Ecto neural progenitor cell (in vitro differentiated cells): ENCODE data around the gene MYO1H.
"Not testable (repeated sequence)": the region's sequence is repeated elsewhere in the genome, so short reads cannot be mapped to it uniquely, and the experiment has no call there.

Source experiments
- DNase-seq: peaks from one replicate; pipeline ENCODE4 v3.0.0-alpha.2; 2018; ENCODE audit warnings: low spot score

MYO1H gene

DNA sequence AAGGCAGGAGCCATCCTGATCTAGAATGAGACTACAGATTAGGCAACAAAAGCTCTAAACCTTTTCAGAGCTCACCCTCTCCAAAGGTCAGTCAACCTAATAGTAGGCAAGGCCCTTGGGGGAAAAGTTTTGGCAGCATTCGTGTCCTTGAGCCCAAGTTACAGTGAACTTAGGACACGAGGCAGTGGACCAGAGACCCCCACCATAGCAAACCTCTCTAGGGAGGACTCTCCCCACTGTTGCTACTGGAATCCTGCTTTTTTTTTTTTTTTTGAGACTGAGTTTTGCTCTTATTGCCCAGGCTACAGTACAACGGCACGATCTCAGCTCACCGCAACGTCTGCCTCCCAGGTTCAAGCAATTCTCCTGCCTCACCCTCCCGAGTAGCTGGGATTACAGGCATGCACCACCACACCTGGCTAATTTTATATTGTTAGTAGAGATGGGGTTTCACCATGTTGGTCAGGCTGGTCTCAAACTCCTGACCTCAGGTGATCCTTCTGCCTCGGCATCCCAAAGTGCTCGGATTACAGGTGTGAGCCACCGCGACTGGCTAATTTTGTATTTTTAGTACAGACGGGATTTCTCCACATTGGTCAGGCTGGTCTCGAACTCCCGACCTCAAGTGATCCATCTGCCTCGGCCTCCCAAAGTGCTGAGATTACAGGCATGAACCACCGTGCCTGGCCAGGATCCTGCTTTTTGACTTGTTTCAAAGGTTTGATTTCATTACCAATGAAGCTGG, 126.0 kb downstream of the MYO1H start:
- DNase-seq: not testable (repeated sequence)

DNA sequence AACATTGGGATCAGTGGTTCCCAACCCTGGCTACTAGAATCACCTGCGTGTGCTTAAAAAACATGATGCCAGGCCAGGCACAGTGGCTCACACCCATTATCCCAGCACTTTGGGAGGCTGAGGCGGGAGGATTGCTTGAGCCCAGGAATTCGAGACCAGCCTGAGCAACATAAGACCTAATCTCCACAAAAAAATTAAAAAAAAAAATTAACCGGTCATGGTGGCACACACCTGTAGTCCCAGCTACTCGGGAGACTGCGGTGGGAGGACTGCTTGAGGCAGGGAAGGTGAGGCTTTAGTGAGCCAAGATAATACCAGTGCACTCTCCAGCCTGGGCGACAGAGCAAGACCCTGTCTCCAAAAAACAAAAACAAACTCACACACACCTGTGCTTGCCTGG, 127.4 kb downstream of the MYO1H start:
- no peak for DNase-seq

DNA sequence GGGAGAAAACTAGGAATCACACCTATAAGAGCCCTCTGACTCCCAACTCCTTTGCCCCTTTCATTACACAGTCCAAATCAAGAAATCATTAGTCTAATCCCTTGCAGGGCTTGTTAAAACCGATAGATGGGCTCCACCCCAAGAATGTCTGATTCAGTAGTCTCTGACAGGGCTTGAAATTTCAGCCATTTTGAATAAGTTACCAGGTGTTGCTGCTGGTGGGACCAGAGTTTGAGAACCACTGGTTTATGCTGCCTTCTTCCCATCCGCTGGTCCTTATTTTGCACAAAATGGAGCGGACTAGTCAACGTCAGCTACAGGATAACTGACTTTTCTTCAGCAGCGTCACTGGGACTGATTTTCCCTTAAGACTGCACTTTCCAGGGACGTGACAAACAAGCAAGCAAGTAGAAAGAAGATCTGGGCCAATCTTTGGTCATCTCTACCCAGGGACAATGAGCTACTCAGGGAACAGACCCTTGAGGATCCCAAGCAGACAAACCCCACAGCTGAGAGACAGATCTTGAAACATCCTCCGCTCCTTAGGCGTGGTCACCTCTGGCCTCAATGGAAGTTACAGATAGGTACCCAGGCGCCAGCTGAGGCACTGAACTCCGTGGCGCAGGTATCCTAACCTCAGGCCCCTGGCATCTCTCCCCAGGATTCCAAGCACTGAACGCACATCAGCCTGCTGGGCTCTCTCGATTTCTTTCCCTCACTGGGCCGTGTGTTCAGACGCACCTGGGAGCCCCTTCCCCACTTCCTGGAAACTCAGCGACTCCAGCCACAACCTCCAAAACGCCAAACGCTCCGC, 128.5 kb downstream of the MYO1H start:
- peak; percentile 58 for DNase-seq

DNA sequence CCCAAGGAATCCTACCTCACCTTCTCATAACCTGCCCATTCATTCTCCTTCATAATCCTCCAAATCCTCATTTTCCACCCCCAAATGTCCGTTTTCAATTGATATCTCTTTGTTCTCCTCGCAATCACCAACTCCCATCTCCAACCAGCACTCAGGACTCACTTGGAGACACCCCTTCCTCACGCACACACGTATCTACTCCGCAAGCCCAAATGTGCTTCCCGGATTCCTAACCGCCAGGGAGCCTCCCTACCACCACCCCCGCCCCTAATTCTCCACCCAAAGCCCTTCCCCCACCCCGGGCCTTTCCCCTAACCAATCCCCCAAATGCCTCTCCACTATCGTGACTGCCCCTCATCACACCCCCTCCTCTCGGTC, 129.1 kb downstream of the MYO1H start:
- no peak for DNase-seq

DNA sequence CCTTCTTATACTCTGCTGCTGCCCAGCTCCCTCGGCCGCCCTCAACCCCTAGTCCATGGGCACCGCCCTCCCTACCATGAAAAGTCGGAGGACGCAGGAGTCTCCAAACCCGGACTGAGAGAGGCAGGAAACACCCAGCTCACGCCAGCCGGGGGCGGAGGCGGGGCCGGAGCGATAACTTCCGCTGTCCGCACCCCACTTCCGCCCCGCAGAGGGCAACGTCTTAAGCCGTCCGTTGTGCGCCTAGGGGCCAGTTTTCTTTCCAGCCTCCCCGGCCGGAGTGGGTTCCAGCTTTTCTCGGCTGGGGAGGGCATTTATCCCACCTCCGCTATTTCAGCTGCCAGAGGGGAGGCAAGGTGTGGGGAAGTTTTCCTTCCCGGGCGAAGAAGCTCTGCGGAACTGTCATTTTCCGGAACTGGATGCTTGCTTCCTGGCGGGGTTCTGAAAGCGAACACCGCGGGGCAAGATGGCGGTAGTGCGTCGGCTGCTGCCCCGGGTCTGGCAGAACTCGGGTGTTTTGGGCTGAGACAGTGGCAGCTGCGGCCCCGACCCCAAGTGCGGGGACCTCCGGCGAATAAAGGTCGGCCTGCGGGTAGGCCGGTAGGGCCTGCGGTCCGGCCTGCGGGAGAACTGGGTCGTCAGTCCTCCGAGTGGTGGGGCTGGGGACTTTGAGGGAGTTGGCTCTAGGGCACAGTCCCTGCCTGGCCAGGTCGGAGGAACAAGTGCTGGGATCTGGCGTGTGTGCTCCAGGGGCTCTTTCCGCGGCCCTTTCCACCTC, 129.7 kb downstream of the MYO1H start, which contains the start of the genes KCTD10 and UBE3B:
Gene KCTD10, minus strand, starts transcription at position 116 of the 778 bp plus-strand sequence. Its CDS starts 38 bp downstream, at position 78.
Gene UBE3B, plus strand, starts transcription at position 450 of the 778 bp plus-strand sequence. CDS start 5,918 bp downstream, outside the sequence.
- peak; percentile 97 for DNase-seq

DNA sequence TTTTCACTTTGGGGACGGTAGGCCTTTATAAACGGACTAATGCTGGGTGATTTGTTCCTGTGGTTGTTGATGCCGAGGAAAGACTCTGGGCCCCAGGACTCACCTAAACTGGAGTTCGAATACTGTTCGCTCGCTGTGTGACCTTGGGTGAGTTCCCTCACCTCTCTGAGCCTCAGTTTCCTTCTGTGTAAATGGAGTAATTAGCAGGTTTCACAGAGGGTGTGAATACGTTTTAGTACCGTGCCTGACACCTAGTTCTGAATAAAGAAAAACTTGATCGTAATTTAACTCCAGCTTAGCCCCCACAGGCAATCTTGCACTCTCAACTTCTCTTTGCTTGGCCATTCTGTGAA, 130.2 kb downstream of the MYO1H start:
- DNase-seq: no peak

DNA sequence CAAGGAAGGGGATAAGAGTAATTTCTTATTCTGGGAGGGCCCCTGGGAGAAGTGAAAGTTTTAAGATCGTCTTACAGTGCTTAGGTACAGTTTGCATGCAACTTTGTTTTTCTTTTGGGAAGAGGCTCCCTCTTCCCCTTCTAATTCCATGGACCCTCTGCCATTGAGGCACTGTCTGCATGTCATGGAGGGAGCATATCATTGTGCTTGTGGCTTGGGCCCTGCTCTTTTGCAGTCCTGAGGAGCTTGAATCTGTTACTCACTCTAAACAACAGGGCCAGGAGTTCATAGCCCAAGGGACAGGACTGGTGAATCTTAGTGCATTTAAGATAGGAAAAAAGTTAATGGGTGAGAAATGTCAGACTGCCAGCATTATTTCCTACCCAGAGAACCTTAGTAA, 132.1 kb downstream of the MYO1H start:
- no peak for DNase-seq

DNA sequence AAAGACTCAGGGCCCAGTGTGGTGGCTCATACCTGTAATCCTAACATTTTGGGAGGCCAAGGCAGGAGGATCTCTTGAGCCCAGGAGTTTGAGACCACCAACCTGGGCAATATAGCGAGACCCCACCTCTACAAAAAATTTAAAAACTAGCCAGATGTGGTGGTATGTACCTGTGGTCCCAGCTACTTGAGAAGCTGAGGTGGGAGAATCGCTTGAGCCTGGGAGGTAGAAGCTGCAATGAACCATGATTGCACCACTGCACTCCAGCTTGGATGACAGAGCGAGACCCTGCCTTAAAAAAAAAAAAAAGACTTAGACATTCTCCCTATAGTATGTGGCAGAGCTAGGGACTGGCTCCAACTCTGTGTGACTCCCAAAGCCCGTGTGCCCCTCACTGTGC, 132.7 kb downstream of the MYO1H start:
- no peak for DNase-seq

DNA sequence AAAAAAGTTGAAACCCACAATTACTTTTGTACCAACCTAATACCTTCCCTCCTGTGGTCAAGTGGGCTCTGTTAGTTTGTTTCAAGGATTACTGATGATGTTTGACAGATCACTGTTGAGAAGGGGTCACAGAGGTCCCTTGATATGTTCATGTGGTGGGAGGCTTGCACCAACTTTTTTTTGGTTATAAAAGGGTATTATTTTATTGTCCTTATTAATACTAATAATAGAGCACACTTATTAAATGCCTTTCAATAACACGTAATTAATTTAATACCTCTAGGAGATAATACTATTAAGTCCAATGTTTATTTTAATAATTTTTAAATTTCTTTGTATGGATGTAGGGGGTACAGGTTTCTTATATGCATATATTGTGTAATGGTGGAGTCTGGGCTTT, 134.2 kb downstream of the MYO1H start:
- no peak for DNase-seq

DNA sequence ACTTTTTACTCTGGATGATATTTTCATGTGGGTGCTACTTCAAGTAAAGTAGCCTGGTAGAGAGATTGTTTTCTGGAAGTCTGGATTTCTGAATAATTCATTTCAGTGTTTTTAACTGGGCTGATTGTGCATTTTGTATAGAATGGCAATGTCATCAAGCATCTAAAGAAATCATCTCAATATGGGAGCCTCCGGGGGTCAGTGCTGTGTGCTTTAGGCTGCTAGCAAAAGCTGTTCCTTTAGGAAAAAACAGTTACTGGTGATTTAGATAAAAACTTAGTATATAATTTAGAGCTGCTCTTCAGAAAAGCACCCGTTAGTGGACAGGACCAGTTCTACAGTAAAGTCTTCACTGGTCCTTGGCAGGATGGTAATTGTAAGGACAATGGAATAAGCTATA, 134.8 kb downstream of the MYO1H start:
- DNase-seq: no peak

DNA sequence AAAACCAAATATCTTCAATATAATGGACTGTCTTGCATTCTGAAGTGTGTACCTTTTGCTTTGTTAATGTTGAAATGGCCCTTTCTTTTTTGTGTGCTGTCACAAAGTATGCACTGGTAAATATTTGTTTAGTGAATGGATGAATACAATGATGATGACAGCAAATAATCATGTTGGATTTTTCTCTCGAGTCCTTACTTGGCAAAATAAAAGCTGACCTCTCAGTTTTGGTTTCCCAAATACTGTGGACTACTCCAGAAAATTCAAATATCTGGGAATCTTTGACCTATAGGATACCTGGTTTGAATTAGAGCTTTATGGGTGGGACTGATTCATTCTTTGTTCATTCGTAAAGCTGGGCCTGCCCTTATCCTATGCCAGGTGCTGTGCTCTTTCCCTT, 135.2 kb downstream of the MYO1H start:
- DNase-seq: no peak

DNA sequence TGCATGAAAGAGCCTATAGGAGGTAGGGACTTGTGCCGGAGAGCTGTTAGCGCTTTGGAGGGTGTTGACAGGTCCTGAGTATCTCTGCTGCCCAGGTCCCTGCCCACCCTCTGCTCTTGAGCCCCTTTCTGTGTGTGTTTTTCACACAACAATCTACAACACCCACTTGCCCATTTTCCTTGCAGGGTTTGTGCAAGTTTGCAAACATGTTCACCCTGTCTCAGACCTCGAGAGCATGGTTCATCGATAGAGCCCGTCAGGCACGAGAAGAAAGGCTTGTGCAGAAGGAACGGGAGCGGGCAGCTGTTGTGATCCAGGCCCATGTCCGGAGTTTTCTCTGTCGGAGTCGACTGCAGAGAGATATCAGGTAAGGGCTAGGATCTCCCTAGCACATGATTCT, 135.6 kb downstream of the MYO1H start:
- DNase-seq: no peak

DNA sequence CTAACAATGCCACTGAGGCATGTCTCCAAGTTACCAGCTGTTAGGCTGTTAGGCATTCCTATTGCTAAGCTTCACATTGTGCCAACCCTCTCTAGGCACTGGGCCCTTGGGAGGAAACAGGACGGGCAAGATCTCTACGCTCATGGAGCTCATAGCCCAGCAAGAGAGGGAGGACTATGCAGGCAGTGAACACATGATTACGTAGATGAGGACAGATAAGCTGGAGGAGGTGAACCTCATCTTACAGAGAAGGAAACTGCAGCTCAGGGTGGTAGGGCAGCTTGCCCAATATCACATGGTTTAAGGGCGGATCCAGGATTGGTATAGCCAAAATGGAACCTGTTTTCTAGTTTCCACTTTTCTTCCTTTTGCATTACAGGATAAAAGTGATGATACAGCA, 137.5 kb downstream of the MYO1H start:
- DNase-seq: no peak

DNA sequence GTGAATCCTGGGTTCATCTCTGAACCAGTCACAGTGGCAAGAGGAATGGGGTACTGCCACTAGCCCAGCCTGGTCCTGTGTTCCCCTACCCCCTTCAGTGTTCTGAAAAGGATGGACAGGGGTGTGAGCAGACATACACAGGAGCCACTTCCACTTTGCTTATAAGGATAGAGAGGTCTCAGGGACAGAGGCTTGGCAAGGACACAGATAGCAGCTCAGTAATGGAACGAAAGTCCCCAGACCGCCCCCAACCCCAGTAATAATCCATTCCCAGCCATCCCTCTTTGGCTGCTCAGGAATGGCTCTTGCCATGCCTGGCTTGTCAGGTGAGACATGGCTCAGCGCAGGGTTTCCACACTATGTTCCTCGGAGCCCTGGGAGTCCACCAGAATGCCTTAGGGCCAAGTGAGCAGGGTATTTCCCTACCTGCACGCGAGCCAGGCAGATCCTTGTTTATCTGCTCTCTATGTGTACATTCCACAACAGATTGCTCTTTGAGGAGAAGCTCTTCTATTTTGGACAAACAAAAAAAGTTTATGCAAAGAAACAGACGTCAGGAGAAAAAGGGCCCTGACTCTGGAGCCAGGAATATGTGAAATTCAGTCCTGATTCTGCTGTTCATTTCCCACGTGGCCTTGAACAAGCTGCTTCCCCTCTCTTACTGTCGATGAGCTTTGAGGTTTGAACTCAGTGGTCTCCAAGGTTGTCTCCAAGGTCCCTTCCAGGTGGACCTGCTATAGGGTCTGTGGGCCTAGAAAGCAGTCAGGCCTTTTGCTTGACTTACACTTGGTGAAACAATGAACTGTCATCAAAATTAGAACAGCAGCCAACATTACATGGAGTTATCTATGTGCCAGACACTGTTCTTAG, 139.7 kb downstream of the MYO1H start:
- DNase-seq: no peak

DNA sequence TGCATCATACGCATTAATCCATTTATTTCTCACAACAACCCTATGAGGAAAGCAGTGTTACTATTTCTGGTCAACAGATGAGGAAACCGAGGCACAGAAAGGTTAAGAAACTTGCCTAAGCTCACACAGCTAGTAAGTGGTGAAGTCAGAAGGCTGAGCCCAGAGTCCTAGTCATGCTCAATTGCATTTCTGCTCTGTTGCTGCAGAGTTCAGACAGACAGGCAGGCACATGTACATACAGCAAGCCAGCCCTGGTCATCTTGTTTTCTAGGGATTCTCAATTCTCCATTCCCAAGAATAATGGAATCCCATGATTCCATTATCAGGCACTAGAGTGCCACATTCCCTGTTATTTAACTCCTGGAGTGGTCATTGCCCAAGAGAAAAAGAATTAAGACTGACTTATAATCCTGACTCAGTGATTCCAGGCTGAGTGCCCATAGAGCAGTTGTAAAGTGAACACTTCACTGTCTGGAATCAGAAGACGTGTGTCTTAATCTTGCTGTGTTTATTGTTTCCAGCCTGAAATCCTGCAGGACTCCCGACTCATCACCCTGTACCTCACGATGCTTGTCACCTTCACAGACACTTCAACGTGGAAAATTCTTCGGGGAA, 140.5 kb downstream of the MYO1H start:
- DNase-seq: no peak

DNA sequence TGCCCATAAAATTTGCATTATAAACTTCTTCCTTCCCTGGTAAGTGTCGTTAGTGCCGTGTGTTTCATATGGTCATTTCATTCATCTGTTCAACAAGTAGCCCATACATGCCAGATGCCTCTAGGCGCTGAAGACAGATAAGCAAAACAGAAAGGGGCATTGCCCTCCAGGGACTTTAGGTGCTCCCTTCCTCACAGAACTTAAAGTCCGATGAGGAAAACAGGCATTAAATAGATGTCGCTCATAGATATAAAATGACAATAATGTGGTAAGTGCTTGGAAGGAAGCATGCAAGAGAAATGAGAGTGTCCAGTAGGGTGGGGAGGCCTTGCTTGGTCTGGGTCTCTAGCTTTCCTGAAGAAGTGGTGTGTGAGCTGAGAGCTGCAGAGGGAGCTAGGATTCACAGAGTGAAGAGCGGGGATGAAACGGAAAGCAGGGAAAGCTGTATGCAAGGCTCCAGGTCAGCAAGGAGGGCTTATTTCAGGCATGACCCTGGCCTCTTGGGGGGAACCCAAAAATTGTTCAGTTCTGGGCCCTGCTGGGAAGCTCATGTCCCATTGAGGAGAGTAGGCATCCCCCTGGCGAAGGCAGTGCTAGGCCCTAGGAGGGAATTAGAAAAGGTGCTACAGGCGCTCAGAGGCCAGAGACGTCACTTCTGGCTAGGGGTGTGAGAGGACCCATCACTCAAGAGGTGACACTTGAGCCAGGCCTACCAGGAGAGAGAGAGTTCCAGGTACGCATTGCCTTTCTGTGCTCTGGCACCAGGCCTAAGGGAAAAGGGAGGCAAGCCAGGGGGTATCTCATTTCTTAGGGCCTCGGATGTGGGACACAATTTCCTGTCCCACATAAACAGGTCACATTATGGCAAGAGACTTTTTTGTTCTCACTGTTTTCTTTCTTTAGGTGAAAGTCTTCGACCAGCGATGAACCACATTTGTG, 141.6 kb downstream of the MYO1H start:
- no peak for DNase-seq

DNA sequence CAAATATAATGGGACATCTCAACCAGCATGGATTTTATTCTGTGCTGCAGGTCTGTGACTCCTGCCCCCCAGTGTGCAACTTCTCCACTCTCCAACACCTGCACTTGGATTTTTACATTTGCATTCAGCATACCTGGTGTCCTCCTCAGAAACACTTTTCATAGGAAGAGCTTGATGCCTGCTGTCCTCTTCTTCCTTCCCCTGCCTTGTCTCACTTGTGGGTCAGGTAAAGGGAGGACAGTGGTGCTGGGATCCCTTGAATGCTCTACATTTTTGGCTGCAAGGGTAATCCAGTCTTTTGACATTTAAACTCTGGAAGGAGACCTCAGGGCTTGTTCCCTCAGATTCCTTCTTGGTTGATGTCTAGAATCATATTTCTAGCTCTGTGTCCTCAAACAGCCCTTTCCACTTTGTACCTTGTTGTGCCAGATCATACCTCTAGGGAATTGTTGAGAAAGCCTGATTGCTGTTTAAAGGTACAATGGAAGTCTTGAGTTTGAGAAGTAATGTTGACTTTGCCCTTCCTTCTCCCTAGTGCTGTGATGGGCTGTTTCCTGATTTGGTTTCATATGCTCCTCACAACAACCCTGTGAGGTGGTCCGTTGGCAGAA, 142.4 kb downstream of the MYO1H start:
- no peak for DNase-seq

DNA sequence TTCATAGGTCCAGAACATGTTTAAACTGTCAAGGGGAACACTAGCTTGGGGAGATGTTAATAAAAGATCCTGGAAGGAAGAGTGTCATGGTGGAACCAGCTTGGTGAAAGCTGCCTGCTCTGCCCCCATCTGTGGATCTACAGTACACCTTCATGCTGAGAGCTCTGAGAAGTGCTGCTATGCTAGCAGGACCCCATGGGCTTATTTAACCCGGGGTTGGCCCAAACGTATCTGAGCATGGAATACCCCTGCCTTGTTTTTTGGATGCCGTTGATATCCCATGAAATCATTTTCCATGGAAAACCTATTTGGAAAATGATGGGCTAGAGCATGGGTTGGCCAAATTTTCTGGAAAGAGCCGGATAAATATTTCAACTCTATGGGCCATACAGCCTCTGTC, 144.0 kb downstream of the MYO1H start:
- no peak for DNase-seq

DNA sequence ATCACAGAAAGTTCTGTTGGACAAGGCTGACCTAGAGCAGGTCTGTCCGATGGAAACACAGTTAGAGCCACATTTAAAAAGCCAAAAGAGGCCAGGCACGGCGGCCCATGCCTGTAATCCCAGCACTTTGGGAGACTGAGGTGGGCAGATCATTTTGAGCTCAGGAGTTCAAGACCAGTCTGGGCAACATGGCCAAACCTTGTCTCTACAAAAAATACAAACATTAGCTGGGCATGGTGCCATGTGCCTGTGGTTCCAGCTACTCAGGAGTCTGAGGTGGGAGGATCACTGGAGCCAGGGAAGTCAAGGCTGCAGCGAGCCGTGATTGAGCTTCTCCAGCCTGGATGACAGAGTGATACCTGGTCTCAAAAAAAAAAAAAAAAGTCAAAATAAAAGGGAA, 144.7 kb downstream of the MYO1H start:
- no peak for DNase-seq

DNA sequence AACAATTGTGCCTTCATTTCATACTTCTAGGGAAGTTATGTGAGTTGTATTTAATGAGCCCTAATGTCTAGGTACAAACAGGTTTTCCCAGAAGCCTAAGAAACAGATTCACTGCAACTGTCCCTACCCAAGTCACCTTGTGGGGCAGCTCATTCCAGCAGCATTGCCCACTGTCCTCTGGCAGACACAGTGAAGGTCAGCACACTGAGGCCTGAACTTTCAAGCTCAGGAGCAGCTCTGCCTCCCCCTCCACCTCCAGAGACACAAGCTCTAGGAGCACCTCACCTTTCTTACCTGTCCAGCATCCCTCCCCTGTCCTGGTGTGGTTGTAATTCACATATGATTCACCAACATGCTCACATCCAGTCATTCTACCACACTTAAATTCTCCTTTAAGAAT, 145.4 kb downstream of the MYO1H start:
- DNase-seq: no peak
